Measurements from ENCODE around the gene DNAH2. TPM values are rescaled to one million over a fixed set of nuclear protein-coding genes. Genes with fewer than 3 reads are reported as not detected.

DNAH2 gene
- total and polyA plus RNA-seq, 2 of the 4 experiments (the other 2 are of a cell fraction): under 0.01 to 0.02 TPM

- ChIA-PET POLR2A (ENCODE audit: unreplicated experiment) (interaction anchor here (0.7 to 1.0 kb wide), 2 partner anchors 21 to 139 kb away, joined by 3 to 11 read pairs; partner anchors contain the start of gene NAA38), CTCF (interaction anchor here (0.6 to 3.4 kb wide), 2 partner anchors 21 to 79 kb away, joined by 3 to 10 read pairs; partner anchors contain the start of gene NAA38)
- Histone ChIP-seq H3K4me3 (ENCODE audit: insufficient read depth, low read depth, low read length) (peak overlapping the region; percentile 64), H3K9me3 (ENCODE audit: control insufficient read depth, insufficient read depth, low read length) (no peaks in the 10 kb centered on the region), H4K5ac (ENCODE audit: low read depth, low read length) (peak overlapping the region; percentile 56), H2AK9ac (replicated peaks; ENCODE audit: low read depth, low read length, poor library complexity) (peak overlapping the region; percentile 98), H3K4ac (ENCODE audit: low read depth, low read length) (peak overlapping the region; percentile 86), H4K8ac (ENCODE audit: low read depth in 2 of 2, low read length in 2 of 2) (peak overlapping the region; percentile 58 to 85; a peak in 3 of 4 replicates), H3K27me3 (ENCODE audit: control insufficient read depth, insufficient read depth, low read length) (no peaks in the 10 kb centered on the region; the same call in 1 of the 2 replicates), H3K23ac (ENCODE audit: low read depth, low read length) (peak overlapping the region; percentile 95), H3K9me1 (ENCODE audit: insufficient read depth, low read length) (peaks cover 9% of the 10 kb centered on the region; the same call in 1 of the 2 replicates), H2BK20ac (ENCODE audit: low read depth, low read length) (no peak overlapping the region), H2AK5ac (ENCODE audit: low read depth, low read length) (peak overlapping the region; percentile 85), H3K18ac (ENCODE audit: low read depth, low read length) (peak overlapping the region; percentile 83), H2AFZ (replicated peaks; ENCODE audit: low read length, poor library complexity) (peak overlapping the region; percentile 98), H3K9ac (ENCODE audit: low read depth, low read length) (peak overlapping the region; percentile 90), H2BK15ac (ENCODE audit: low read depth, low read length) (peak overlapping the region; percentile 24; the same call in 1 of the 3 replicates), H3K56ac (ENCODE audit: extremely low read depth, insufficient read depth, low read length) (peak overlapping the region; percentile 81), H3K14ac (replicated peaks; ENCODE audit: low read depth, low read length) (peak overlapping the region; percentile 93), H3K27ac (ENCODE audit: insufficient read depth, low read length) (peak overlapping the region; percentile 89), H3K4me1 (ENCODE audit: control insufficient read depth, insufficient read depth, low read length) (peaks cover 15% of the 10 kb centered on the region), H4K20me1 (ENCODE audit: insufficient read depth, low read length) (peaks cover 30% of the 10 kb centered on the region), H2BK5ac (ENCODE audit: low read depth, low read length, poor library complexity, severe bottlenecking) (peak overlapping the region; percentile 92), H3K36me3 (ENCODE audit: control insufficient read depth, insufficient read depth, low read length) (peaks cover 3% of the 10 kb centered on the region; the same call in 1 of the 2 replicates), H4K91ac (ENCODE audit: insufficient read depth, low read depth, low read length) (peak overlapping the region; percentile 90), H3K4me2 (ENCODE audit: low read depth, low read length) (peak overlapping the region; percentile 87), H3K79me1 (ENCODE audit: low read depth in 1 of 2, low read length in 2 of 2) (peaks cover 15 to 49% of the 10 kb centered on the region in 2 experiments), H2BK120ac (ENCODE audit: low read depth, low read length) (peak overlapping the region; percentile 68)
- WGBS, 2 experiments (ENCODE audit: extremely low coverage in 2 of 2, insufficient read length in 1 of 2): 0% methylated on average over 15 of the region's 61 CpGs; no CpG with 5 or more reads in 1 of the 2 experiments
- DNase-seq (peak; percentile 58), ATAC-seq (ENCODE audit: low read depth) (peak; percentile 10)
- in situ Hi-C loops (cut with MboI; ENCODE audit: low sequenced_read_pairs): no loop called here
- dilution Hi-C loops (cut with HindIII; ENCODE audit: low sequenced_read_pairs, unreplicated experiment): no loop called here
- intact Hi-C loops (cut with micrococcal nuclease): loop anchor here (1.0 to 5.0 kb wide), 3 partner anchors 8 to 484 kb away; partner anchors contain the start of gene KCTD11
- BruUV-seq (replicated peaks): no TSS peak
- TF ChIP-seq ELK1 (IDR thresholded peaks at IDR 0.05; ENCODE audit: borderline replicate concordance, low read depth, low read length): no peak
- peak; percentile 31; the same call in 1 of the 2 replicates for TF ChIP-seq CHD1 (IDR thresholded peaks at IDR 0.05; ENCODE audit: low read depth, low read length)
- TF ChIP-seq USF2 (IDR thresholded peaks at IDR 0.05; ENCODE audit: low read depth, low read length): no peak
- TF ChIP-seq POLR2A (IDR thresholded peaks at IDR 0.05; ENCODE audit: low read depth, low read length): peak; percentile 91
- TF ChIP-seq CTCF (conservative IDR thresholded peaks at IDR 0.05; ENCODE audit: low read depth, low read length): no peak
- no peak for TF ChIP-seq NFE2L2 (IDR thresholded peaks at IDR 0.05; ENCODE audit: low read depth, low read length)
- peak; percentile 5 for TF ChIP-seq MAZ (IDR thresholded peaks at IDR 0.05; ENCODE audit: borderline replicate concordance, low read depth, low read length)
- TF ChIP-seq MAFK (IDR thresholded peaks at IDR 0.05; ENCODE audit: low read depth, low read length): no peak
Measured at GRCh38 chr17:7835814-7836595, 118.5 kb downstream of the DNAH2 start.
